Vagina (tissue), 2 donors: ENCODE results near the gene SERPINC1.

Experiments used
- POLR2A ChIP-seq, 2 donors: fragments of 450-650 bp; IDR thresholded peaks; one replicate each; pipeline ENCODE4 v1.6.1; 2017; ENCODE audit warnings: antibody characterized with exemption in 2 of 2, mild to moderate bottlenecking in 2 of 2, moderate library complexity in 2 of 2
- POLR2AphosphoS5 ChIP-seq, 2 donors: sonication (generic); formaldehyde crosslinking; IDR thresholded peaks; one replicate each; pipeline ENCODE4 v1.9.0; 2017; ENCODE audit warnings: antibody characterized with exemption in 2 of 2, mild to moderate bottlenecking in 2 of 2, low read depth in 1 of 2; ENCODE audit not compliant: insufficient read depth in 1 of 2
- TF ChIP-seq, protein P1 (sequence below), 3 experiments: fragments of 450-650 bp in 2 of 3; fragments of 200-600 bp in 1 of 3; sonication (generic) in 1 of 3; IDR thresholded peaks; one replicate each; pipeline ENCODE4 v1.5.1; 2017 to 2019; ENCODE audit warnings: antibody characterized with exemption in 3 of 3, mild to moderate bottlenecking in 2 of 3, moderate library complexity in 2 of 3

DNA sequence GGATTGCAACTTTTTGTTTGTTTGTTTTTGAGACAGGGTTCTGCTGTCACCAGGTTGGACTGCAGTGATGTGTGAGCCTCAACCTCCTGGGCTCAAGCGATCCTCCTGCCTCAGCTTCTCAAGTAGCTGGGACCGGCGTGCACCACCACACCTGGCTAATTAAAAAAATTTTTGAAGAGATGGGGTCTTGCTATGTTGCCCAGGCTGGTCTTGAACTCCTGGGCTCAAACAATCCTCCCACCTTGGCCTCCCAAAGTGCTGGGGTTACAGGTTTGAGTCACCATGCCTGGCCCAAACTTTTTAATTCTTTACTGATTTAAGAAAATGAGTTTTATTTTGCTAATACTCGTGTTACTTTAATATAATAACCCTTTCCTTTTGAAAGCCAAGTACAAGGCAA, 31.5 kb upstream of the SERPINC1 start:
- TF ChIP-seq, protein P1, sequence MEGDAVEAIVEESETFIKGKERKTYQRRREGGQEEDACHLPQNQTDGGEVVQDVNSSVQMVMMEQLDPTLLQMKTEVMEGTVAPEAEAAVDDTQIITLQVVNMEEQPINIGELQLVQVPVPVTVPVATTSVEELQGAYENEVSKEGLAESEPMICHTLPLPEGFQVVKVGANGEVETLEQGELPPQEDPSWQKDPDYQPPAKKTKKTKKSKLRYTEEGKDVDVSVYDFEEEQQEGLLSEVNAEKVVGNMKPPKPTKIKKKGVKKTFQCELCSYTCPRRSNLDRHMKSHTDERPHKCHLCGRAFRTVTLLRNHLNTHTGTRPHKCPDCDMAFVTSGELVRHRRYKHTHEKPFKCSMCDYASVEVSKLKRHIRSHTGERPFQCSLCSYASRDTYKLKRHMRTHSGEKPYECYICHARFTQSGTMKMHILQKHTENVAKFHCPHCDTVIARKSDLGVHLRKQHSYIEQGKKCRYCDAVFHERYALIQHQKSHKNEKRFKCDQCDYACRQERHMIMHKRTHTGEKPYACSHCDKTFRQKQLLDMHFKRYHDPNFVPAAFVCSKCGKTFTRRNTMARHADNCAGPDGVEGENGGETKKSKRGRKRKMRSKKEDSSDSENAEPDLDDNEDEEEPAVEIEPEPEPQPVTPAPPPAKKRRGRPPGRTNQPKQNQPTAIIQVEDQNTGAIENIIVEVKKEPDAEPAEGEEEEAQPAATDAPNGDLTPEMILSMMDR (IDR thresholded peaks at IDR 0.05): no peak
- TF ChIP-seq POLR2A (IDR thresholded peaks at IDR 0.05) (no peak), POLR2AphosphoS5 (IDR thresholded peaks at IDR 0.05; ENCODE audit: insufficient read depth in 1 of 2, low read depth in 1 of 2) (no peak)
